Measurements from ENCODE around the gene GABRG3. TPM values are rescaled to one million over a fixed set of nuclear protein-coding genes. Genes with fewer than 3 reads are reported as not detected.
"Not testable (repeated sequence)": the region's sequence is repeated elsewhere in the genome, so short reads cannot be mapped to it uniquely, and the experiment has no call there.

Gene GABRG3
- total and polyA plus RNA-seq, 2 donors (not counting 3 experiments of a cell fraction or from before 2014, with no cell fraction given) = not detected

DNA sequence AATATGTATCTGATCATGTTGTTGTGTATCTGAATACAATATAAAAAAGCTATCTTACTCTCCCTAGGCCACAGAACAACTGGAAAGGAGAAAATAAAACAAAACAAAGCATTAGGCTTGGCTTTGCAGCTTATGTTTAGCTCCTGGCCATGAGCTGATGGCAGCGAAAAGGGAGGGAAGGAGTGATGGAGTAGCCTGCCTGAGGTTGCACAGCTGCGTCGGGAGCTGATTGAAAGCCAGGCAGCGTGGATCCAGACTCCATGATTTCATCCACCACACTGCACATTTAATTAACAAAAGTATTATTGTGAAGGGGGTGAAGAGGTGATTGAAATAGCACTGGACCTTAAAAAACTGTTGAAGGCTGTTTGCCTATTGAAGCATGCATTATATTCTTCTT lies 212.2 kb downstream of the GABRG3 start:
- ChIA-PET POLR2A (no interaction called here), CTCF (no interaction called here)
- Histone ChIP-seq H3K27ac (ENCODE audit: insufficient read depth, low read depth, low read length) (no peak overlapping the region), H3K9me3 (replicated peaks; ENCODE audit: control insufficient read depth, insufficient read depth, low read length) (no peaks in the 10 kb centered on the region), H2AFZ (ENCODE audit: low read depth, low read length) (no peak overlapping the region), H3K9ac (replicated peaks; ENCODE audit: extremely low read depth, insufficient read depth, low read length) (no peak overlapping the region), H3K27me3 (ENCODE audit: control insufficient read depth in 2 of 2, insufficient read depth in 2 of 2, low read length in 2 of 2) (no peaks in the 10 kb centered on the region), H3K4me2 (ENCODE audit: insufficient read depth, low read length) (no peak overlapping the region), H3K4me1 (ENCODE audit: control insufficient read depth, extremely low read depth, insufficient read depth, low read length) (no peaks in the 10 kb centered on the region), H3K36me3 (ENCODE audit: control insufficient read depth in 2 of 2, extremely low read depth in 1 of 2, insufficient read depth in 2 of 2, low read length in 2 of 2) (no peaks in the 10 kb centered on the region), H4K20me1 (replicated peaks; ENCODE audit: control insufficient read depth, extremely low read depth, insufficient read depth, low read length) (no peaks in the 10 kb centered on the region), H3K9me1 (replicated peaks; ENCODE audit: control insufficient read depth, extremely low read depth, insufficient read depth, low read length) (no peaks in the 10 kb centered on the region), H3K79me2 (ENCODE audit: control insufficient read depth, insufficient read depth, low read length) (no peaks in the 10 kb centered on the region), H3K4me3 (replicated peaks in 1 of 3; ENCODE audit: insufficient read depth in 1 of 3, low read depth in 1 of 3, low read length in 3 of 3) (no peak overlapping the region)
- BruUV-seq (replicated peaks) = no TSS peak
- DNase-seq (ENCODE audit: low read depth, low spot score) (no peak), FAIRE-seq (no peak)
- dilution Hi-C loops (cut with MboI; ENCODE audit: extremely low pct_ligation_motif_present, low sequenced_read_pairs) = no loop called here
- TF ChIP-seq GATA2 (IDR thresholded peaks at IDR 0.05; ENCODE audit: insufficient read depth, insufficient read length, low read depth, low read length) = no peak
- intact Hi-C loops (cut with micrococcal nuclease) = no loop called here

DNA sequence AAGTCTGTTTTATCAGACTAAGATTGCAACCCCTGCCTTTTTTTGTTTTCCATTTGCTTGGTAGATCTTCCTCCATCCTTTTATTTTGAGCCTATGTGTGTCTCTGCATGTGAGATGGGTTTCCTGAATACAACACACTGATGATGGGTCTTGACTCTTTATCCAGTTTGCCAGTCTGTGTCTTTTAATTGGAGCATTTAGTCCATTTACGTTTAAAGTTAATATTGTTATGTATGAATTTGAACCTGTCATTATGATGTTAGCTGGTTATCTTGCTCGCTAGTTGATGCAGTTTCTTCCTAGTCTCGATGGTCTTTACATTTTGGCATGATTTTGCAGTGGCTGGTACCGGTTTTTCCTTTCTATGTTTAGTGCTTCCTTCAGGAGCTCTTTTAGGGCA lies 220.5 kb downstream of the GABRG3 start:
- H3K4me3 ChIP-seq (replicated peaks in 1 of 3; ENCODE audit: insufficient read depth in 1 of 3, low read depth in 1 of 3, low read length in 3 of 3); CTCF ChIA-PET; H3K9me1 ChIP-seq (replicated peaks; ENCODE audit: control insufficient read depth, extremely low read depth, insufficient read depth, low read length); H3K36me3 ChIP-seq (ENCODE audit: control insufficient read depth in 2 of 2, extremely low read depth in 1 of 2, insufficient read depth in 2 of 2, low read length in 2 of 2); H3K4me1 ChIP-seq (ENCODE audit: control insufficient read depth, extremely low read depth, insufficient read depth, low read length); H3K4me2 ChIP-seq (ENCODE audit: insufficient read depth, low read length); H3K27me3 ChIP-seq (ENCODE audit: control insufficient read depth in 2 of 2, insufficient read depth in 2 of 2, low read length in 2 of 2); POLR2A ChIA-PET; H4K20me1 ChIP-seq (replicated peaks; ENCODE audit: control insufficient read depth, extremely low read depth, insufficient read depth, low read length); H3K9me3 ChIP-seq (replicated peaks; ENCODE audit: control insufficient read depth, insufficient read depth, low read length); dilution Hi-C loops (cut with MboI; ENCODE audit: extremely low pct_ligation_motif_present, low sequenced_read_pairs); H3K9ac ChIP-seq (replicated peaks; ENCODE audit: extremely low read depth, insufficient read depth, low read length); H3K79me2 ChIP-seq (ENCODE audit: control insufficient read depth, insufficient read depth, low read length); H3K27ac ChIP-seq (ENCODE audit: insufficient read depth, low read depth, low read length); intact Hi-C loops (cut with micrococcal nuclease); FAIRE-seq; BruUV-seq (replicated peaks); DNase-seq (ENCODE audit: low read depth, low spot score); H2AFZ ChIP-seq (ENCODE audit: low read depth, low read length): not testable (repeated sequence)

DNA sequence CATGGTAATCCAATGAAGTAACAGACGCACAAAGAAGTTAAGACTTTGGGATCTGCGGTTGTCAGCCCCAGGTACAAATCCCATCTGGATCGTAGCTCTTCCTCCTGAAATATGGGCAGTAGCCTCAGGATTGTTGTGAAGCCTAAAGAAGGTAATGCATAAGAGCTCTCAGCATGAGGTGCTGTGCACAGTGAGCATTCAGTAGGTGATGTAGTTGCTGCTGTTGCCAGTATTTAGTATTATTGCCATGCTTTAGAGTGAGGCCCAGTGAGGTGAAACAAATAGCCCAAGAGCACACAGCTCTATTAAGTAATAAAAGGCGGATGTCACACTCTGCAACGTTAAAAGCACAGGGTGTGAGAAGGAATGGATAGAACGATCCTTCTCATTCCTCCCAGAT lies 225.7 kb downstream of the GABRG3 start:
- TF ChIP-seq EZH2 (IDR thresholded peaks at IDR 0.05; ENCODE audit: borderline replicate concordance, low read depth, low read length, severe bottlenecking) (no peak), FOS (IDR thresholded peaks at IDR 0.05; ENCODE audit: borderline replicate concordance, insufficient read depth, low read length) (no peak), POLR2AphosphoS5 (IDR thresholded peaks at IDR 0.05; ENCODE audit: insufficient read depth, low read depth, low read length) (no peak), GATA2 (IDR thresholded peaks at IDR 0.05; ENCODE audit: insufficient read depth, insufficient read length, low read depth, low read length) (no peak), CTCF (IDR thresholded peaks at IDR 0.05; ENCODE audit: extremely low read depth in 1 of 2, insufficient read depth in 1 of 2, low read depth in 1 of 2, low read length in 2 of 2) (no peak), JUN (IDR thresholded peaks at IDR 0.05; ENCODE audit: borderline replicate concordance, insufficient read depth, insufficient read length, low read depth) (no peak), POLR2A (IDR thresholded peaks at IDR 0.05; ENCODE audit: low read depth, low read length) (no peak), MYC (IDR thresholded peaks at IDR 0.05; ENCODE audit: low read depth, low read length) (no peak)
- TF ChIP-seq, protein P1, sequence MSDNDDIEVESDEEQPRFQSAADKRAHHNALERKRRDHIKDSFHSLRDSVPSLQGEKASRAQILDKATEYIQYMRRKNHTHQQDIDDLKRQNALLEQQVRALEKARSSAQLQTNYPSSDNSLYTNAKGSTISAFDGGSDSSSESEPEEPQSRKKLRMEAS (IDR thresholded peaks at IDR 0.05; ENCODE audit: insufficient read depth, insufficient read length) = no peak
- DNase-seq (ENCODE audit: low read depth, low spot score) (no peak), FAIRE-seq (no peak)
- no peaks in the 10 kb centered on the region for H3K27me3 ChIP-seq (ENCODE audit: control insufficient read depth in 2 of 2, insufficient read depth in 2 of 2, low read length in 2 of 2)
- no peaks in the 10 kb centered on the region for H3K4me1 ChIP-seq (ENCODE audit: control insufficient read depth, extremely low read depth, insufficient read depth, low read length)
- no peaks in the 10 kb centered on the region for H3K9me1 ChIP-seq (replicated peaks; ENCODE audit: control insufficient read depth, extremely low read depth, insufficient read depth, low read length)
- H4K20me1 ChIP-seq (replicated peaks; ENCODE audit: control insufficient read depth, extremely low read depth, insufficient read depth, low read length) = no peaks in the 10 kb centered on the region
- intact Hi-C loops (cut with micrococcal nuclease) = no loop called here
- no peak overlapping the region for H3K4me3 ChIP-seq (replicated peaks in 1 of 3; ENCODE audit: insufficient read depth in 1 of 3, low read depth in 1 of 3, low read length in 3 of 3)
- no peaks in the 10 kb centered on the region for H3K79me2 ChIP-seq (ENCODE audit: control insufficient read depth, insufficient read depth, low read length)
- H3K27ac ChIP-seq (ENCODE audit: insufficient read depth, low read depth, low read length) = no peak overlapping the region
- BruUV-seq (replicated peaks) = no TSS peak
- no peaks in the 10 kb centered on the region for H3K9me3 ChIP-seq (replicated peaks; ENCODE audit: control insufficient read depth, insufficient read depth, low read length)
- CTCF ChIA-PET = no interaction called here
- dilution Hi-C loops (cut with MboI; ENCODE audit: extremely low pct_ligation_motif_present, low sequenced_read_pairs) = no loop called here
- POLR2A ChIA-PET = no interaction called here
- no peak overlapping the region for H2AFZ ChIP-seq (ENCODE audit: low read depth, low read length)
- no peak overlapping the region for H3K9ac ChIP-seq (replicated peaks; ENCODE audit: extremely low read depth, insufficient read depth, low read length)
- no peaks in the 10 kb centered on the region for H3K36me3 ChIP-seq (ENCODE audit: control insufficient read depth in 2 of 2, extremely low read depth in 1 of 2, insufficient read depth in 2 of 2, low read length in 2 of 2)
- H3K4me2 ChIP-seq (ENCODE audit: insufficient read depth, low read length) = no peak overlapping the region

All from endothelial cell of umbilical vein (primary cell).